ENCODE data around the gene FREY1.

- TF ChIP-seq ZBTB40 (IDR thresholded peaks at IDR 0.05) (no peak), ZBTB40 (CRISPR knock-in tag; IDR thresholded peaks at IDR 0.05) (no peak), JUN (IDR thresholded peaks at IDR 0.05; ENCODE audit: borderline replicate concordance, low read depth, low read length) (no peak), JUN (CRISPR knock-in tag; IDR thresholded peaks at IDR 0.05; ENCODE audit: borderline replicate concordance) (no peak)
Observed at GRCh38 chr11:45945397-45945999, 38.4 kb upstream of the FREY1 start.

Measured in K562 (cell line).